Right renal pelvis (tissue), 4 donors: ENCODE results near the gene ST3GAL3. TPM values are rescaled to one million over a fixed set of nuclear protein-coding genes. Genes with fewer than 3 reads are reported as not detected.
"Not testable (repeated sequence)": the region's sequence is repeated elsewhere in the genome, so short reads cannot be mapped to it uniquely, and the experiment has no call there.

Experiments
- DNase-seq, 4 donors: peaks; one replicate each; pipeline ENCODE4 v3.0.0-alpha.2; 2013; ENCODE audit warnings: low read depth in 4 of 4, low spot score in 3 of 4, missing footprints in 1 of 4
- polyA plus RNA-seq, 4 donors: library from polyadenylated mRNA; unstranded; fragments of 120-200 nt; gene quantifications; one replicate each; pipeline ENCODE4 v1.2.1, GENCODE V29; 2013; ENCODE audit not compliant: insufficient read length in 4 of 4

The ST3GAL3 gene
- polyA plus RNA-seq, 4 donors: 21.2 to 26.6 (median 21.6) TPM

GRCh38 chr1:43812579-43812978, 105.2 kb downstream of the ST3GAL3 start:
- no peak for DNase-seq

- DNase-seq: no peak
These were observed 107.1 kb downstream of the ST3GAL3 start for GRCh38 chr1:43814401-43814800.

- DNase-seq: no peak
These were observed 110.1 kb downstream of the ST3GAL3 start for GRCh38 chr1:43817304-43817939.

- DNase-seq: no peak
These were observed 111.4 kb downstream of the ST3GAL3 start for GRCh38 chr1:43818691-43819090.

- DNase-seq: no peak
These were observed 112.0 kb downstream of the ST3GAL3 start for GRCh38 chr1:43819357-43819756.

- DNase-seq: no peak
These were observed 114.1 kb downstream of the ST3GAL3 start for GRCh38 chr1:43821471-43821870.

- no peak for DNase-seq
These were observed 114.8 kb downstream of the ST3GAL3 start for GRCh38 chr1:43822040-43822690.

GRCh38 chr1:43824795-43825194, 117.5 kb downstream of the ST3GAL3 start:
- DNase-seq: no peak

- DNase-seq: no peak
These were observed 121.2 kb downstream of the ST3GAL3 start for GRCh38 chr1:43828574-43828973.

- DNase-seq: no peak
These were observed 123.5 kb downstream of the ST3GAL3 start for GRCh38 chr1:43830802-43831201.

- no peak for DNase-seq
These were observed 124.5 kb downstream of the ST3GAL3 start for GRCh38 chr1:43831851-43832250.

- DNase-seq: no peak
These were observed 124.9 kb downstream of the ST3GAL3 start for GRCh38 chr1:43832255-43832654.

GRCh38 chr1:43832998-43833397, 125.7 kb downstream of the ST3GAL3 start:
- no peak for DNase-seq

- not testable (repeated sequence) for DNase-seq
These were observed 126.6 kb downstream of the ST3GAL3 start for GRCh38 chr1:43833902-43834279.

- no peak for DNase-seq
These were observed 127.1 kb downstream of the ST3GAL3 start for GRCh38 chr1:43834280-43835081.

- DNase-seq: no peak
These were observed 128.0 kb downstream of the ST3GAL3 start for GRCh38 chr1:43835082-43836021.

GRCh38 chr1:43836267-43836951, 129.1 kb downstream of the ST3GAL3 start:
- peak; percentile 26 to 52 (median 50) for DNase-seq

- DNase-seq: no peak
These were observed 131.7 kb downstream of the ST3GAL3 start for GRCh38 chr1:43839056-43839455.

GRCh38 chr1:43841321-43842174, 134.2 kb downstream of the ST3GAL3 start:
- no peak for DNase-seq
